Gastrocnemius medialis (tissue), 4 donors: ENCODE data around the gene GPR37L1.

Experiments
- POLR2A ChIP-seq, 2 donors: fragments of 450-650 bp; IDR thresholded peaks; one replicate each; pipeline ENCODE4 v1.6.1; 2017; ENCODE audit warnings: antibody characterized with exemption in 2 of 2, mild to moderate bottlenecking in 2 of 2, moderate library complexity in 2 of 2
- TF ChIP-seq, protein P1 (sequence below), 5 experiments: fragments of 450-650 bp in 3 of 5; fragments of 200-600 bp in 2 of 5; sonication (generic) in 2 of 5; IDR thresholded peaks in 4 of 5; conservative IDR thresholded peaks in 1 of 5; 1 replicate in 4 of 5; 2 replicates in 1 of 5; pipeline ENCODE4 v1.5.1; 2016 to 2019; ENCODE audit warnings: antibody characterized with exemption in 5 of 5, mild to moderate bottlenecking in 3 of 5, moderate library complexity in 3 of 5

DNA sequence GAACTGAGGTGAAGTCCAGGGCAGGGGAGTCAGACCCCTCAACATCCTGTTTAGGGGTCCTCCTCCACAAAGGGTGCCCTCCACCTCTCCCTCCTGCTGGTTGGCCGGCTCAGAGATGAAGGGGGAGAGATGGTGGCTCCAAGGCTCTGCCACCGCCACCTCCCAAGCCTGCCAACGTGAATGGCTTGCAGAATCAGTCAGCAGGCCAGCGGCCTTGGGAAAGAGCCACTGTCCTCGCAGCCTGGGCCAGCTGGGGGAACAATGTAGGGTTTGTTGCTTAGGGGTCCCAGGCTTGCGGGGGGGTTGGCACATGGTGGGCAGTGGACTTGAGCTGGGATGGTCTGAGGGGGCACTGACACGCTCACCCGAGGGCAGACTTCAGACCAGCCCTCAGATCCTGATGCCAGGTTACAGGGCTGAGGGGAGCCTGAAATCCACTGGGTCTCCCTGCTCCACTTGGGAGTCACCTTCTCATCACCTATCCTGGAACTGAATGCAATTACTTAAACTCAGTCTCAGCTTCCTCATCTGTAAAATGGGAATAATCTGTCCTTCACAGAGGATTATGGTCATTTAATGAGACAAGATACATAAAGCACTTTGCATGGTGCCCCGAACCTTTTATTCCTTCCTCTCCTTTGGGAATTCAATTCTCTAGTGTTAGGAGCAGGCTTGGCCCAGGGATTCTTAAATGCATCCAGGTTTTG lies 8.3 kb downstream of the GPR37L1 start:
- TF ChIP-seq POLR2A (IDR thresholded peaks at IDR 0.05): no peak
- TF ChIP-seq, protein P1, sequence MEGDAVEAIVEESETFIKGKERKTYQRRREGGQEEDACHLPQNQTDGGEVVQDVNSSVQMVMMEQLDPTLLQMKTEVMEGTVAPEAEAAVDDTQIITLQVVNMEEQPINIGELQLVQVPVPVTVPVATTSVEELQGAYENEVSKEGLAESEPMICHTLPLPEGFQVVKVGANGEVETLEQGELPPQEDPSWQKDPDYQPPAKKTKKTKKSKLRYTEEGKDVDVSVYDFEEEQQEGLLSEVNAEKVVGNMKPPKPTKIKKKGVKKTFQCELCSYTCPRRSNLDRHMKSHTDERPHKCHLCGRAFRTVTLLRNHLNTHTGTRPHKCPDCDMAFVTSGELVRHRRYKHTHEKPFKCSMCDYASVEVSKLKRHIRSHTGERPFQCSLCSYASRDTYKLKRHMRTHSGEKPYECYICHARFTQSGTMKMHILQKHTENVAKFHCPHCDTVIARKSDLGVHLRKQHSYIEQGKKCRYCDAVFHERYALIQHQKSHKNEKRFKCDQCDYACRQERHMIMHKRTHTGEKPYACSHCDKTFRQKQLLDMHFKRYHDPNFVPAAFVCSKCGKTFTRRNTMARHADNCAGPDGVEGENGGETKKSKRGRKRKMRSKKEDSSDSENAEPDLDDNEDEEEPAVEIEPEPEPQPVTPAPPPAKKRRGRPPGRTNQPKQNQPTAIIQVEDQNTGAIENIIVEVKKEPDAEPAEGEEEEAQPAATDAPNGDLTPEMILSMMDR (IDR thresholded peaks at IDR 0.05 in 4 of 5, conservative IDR thresholded peaks at IDR 0.05 in 1 of 5): no peak
